A549 (cell line): Measurements from ENCODE around the gene ZNF324. TPM values are rescaled to one million over a fixed set of nuclear protein-coding genes. Genes with fewer than 3 reads are reported as not detected.
"Not testable (repeated sequence)": the region's sequence is repeated elsewhere in the genome, so short reads cannot be mapped to it uniquely, and the experiment has no call there.

Experiments
- ATAC-seq, 2 experiments: fragments of 200-7000 bp in 1 of 2; fragments of >200 bp in 1 of 2; cut with Nextera tagmentation in 1 of 2; cut with Tn5 transposase in 1 of 2; 3 replicates each; pipeline versions ENCODE4 v1.8.0 to v1.9.1; 2018 to 2020; ENCODE audit warnings: mild to moderate bottlenecking in 1 of 2, moderate library complexity in 1 of 2
- CTCF ChIA-PET: fragments of 300-600 bp; sonication (Branson Sonifier 250); formaldehyde crosslinking; extraction: SDS; loops from one replicate; lab custom pipeline; 2021; ENCODE audit warnings: antibody characterized with exemption, inconsistent platforms; lab: Yijun Ruan, JAX
- POLR2A ChIA-PET: fragments of 350-600 bp; formaldehyde crosslinking; extraction: SDS; loops from one replicate; lab custom pipeline; 2021; ENCODE audit warnings: antibody characterized with exemption, inconsistent platforms; lab: Yijun Ruan, JAX
- DNase-seq, 2 experiments: peaks; one replicate each; pipeline versions ENCODE4 v3.0.0 to v3.0.0-alpha.2; 2011 to 2016; ENCODE audit warnings: low read depth in 1 of 2, low spot score in 1 of 2
- FAIRE-seq: peaks from 2 replicates; lab custom pipeline; 2011; peaks lifted over from hg19 to GRCh38; lab: Jason Lieb, UNC
- H3K27ac ChIP-seq, 2 experiments: fragments of >200 bp; sonication (Bioruptor Twin); formaldehyde crosslinking; 3 replicates each; pipeline ENCODE4 v1.5.1; 2016 to 2017
- H3K4me1 ChIP-seq: fragments of >200 bp; sonication (Bioruptor Twin); formaldehyde crosslinking; 3 replicates; pipeline ENCODE4 v1.6.1; 2016
- H3K4me2 ChIP-seq: fragments of >200 bp; sonication (Bioruptor Twin); formaldehyde crosslinking; 3 replicates; pipeline ENCODE4 v1.6.1; 2016
- H3K4me3 ChIP-seq: fragments of >200 bp; sonication (Bioruptor Twin); formaldehyde crosslinking; 3 replicates; pipeline ENCODE4 v1.5.1; 2016
- H3K9me3 ChIP-seq: fragments of >200 bp; sonication (Bioruptor Twin); formaldehyde crosslinking; 3 replicates; pipeline ENCODE4 v1.6.1; 2016
- CTCF ChIP-seq: fragments of >200 bp; sonication (Bioruptor Twin); formaldehyde crosslinking; IDR thresholded peaks from 3 replicates; pipeline ENCODE4 v1.5.1; 2016
- E2F6 ChIP-seq: IDR thresholded peaks from 2 replicates; pipeline ENCODE4 v1.6.1; 2012; ENCODE audit warnings: low read depth, borderline replicate concordance
- FOSB ChIP-seq: fragments of 250-450 bp; sonication (Bioruptor Pico); IDR thresholded peaks from 2 replicates; pipeline ENCODE4 v1.5.0; 2020; ENCODE audit warnings: mild to moderate bottlenecking, moderate library complexity
- FOSL2 ChIP-seq, 2 experiments: fragments of 450-650 bp in 1 of 2; fragments of >200 bp in 1 of 2; sonication (Bioruptor Twin) in 1 of 2; formaldehyde crosslinking; IDR thresholded peaks; 2 replicates each; pipeline versions ENCODE4 v1.5.0 to v1.6.1; 2016 to 2020; ENCODE audit warnings: mild to moderate bottlenecking in 1 of 2, moderate library complexity in 1 of 2
- HES2 ChIP-seq: fragments of >200 bp; sonication (Bioruptor Twin); formaldehyde crosslinking; IDR thresholded peaks from 2 replicates; pipeline ENCODE4 v1.6.1; 2016
- KDM1A ChIP-seq: fragments of 200-600 bp; sonication (generic); IDR thresholded peaks from 2 replicates; pipeline ENCODE4 v1.6.1; 2016; ENCODE audit warnings: low read depth, mild to moderate bottlenecking
- MAFK ChIP-seq: fragments of 450-650 bp; IDR thresholded peaks from 2 replicates; pipeline ENCODE4 v1.6.1; 2014; ENCODE audit not compliant: partially characterized antibody
- MAZ ChIP-seq: fragments of 150-350 bp; IDR thresholded peaks from 2 replicates; pipeline ENCODE4 v1.6.1; 2014; ENCODE audit warnings: antibody characterized with exemption, low read depth, low read length, borderline replicate concordance
- MYC ChIP-seq: IDR thresholded peaks from 2 replicates; pipeline ENCODE4 v1.6.1; 2012; ENCODE audit warnings: mild to moderate bottlenecking, inconsistent platforms, low read length, improper control_type of control experiment, borderline replicate concordance
- NPAS2 ChIP-seq: fragments of 250-450 bp; sonication (Bioruptor Pico); IDR thresholded peaks from 2 replicates; pipeline ENCODE4 v1.8.0; 2022; ENCODE audit warnings: mild to moderate bottlenecking, moderate library complexity, borderline replicate concordance
- PBX3 ChIP-seq: IDR thresholded peaks from 2 replicates; pipeline ENCODE4 v1.6.1; 2012
- POLR2A ChIP-seq: IDR thresholded peaks from 2 replicates; pipeline ENCODE4 v1.6.1; 2012; ENCODE audit warnings: mild to moderate bottlenecking, low read length
- SREBF2 ChIP-seq: fragments of 450-650 bp; IDR thresholded peaks from 2 replicates; pipeline ENCODE4 v1.6.1; 2014; ENCODE audit warnings: mild to moderate bottlenecking, moderate library complexity
- ZFP36 ChIP-seq: fragments of 450-650 bp; IDR thresholded peaks from 2 replicates; pipeline ENCODE4 v1.6.1; 2014; ENCODE audit warnings: borderline replicate concordance; ENCODE audit not compliant: partially characterized antibody
- ZSCAN20 ChIP-seq: fragments of 250-450 bp; sonication (Bioruptor Pico); IDR thresholded peaks from 2 replicates; pipeline ENCODE4 v1.8.0; 2022; ENCODE audit warnings: mild to moderate bottlenecking, moderate library complexity
- WGBS: methylation state at CpG from one replicate; pipeline ENCODE4 v1.1.6; 2017; ENCODE audit errors: missing lambda C conversion rate; 5-methylcytosine and 5-hydroxymethylcytosine counted together
- polyA plus RNA-seq, 4 experiments: library from polyadenylated mRNA; depleted of rRNA in 3 of 4; stranded (reverse); fragments of >200 nt; fragmentation: RNase III in 1 of 4; extraction: RNeasy Plus Mini Kit Qiagen cat#74134 plus additional on column Dnase treatment in 1 of 4; gene quantifications; 2 replicates in 3 of 4; 3 replicates in 1 of 4; pipeline ENCODE4 v1.2.3, GENCODE V29; 2011 to 2017

Gene ZNF324
- polyA plus RNA-seq, 2 of the 4 experiments (the other 2 are of a cell fraction): 3.0 to 6.9 TPM

- no peak for DNase-seq
- Histone ChIP-seq H3K9me3 (no peaks in the 10 kb centered on the region), H3K27ac (no peak overlapping the region), H3K4me2 (no peak overlapping the region), H3K4me3 (no peak overlapping the region), H3K4me1 (no peaks in the 10 kb centered on the region)
- ChIA-PET POLR2A (no interaction called here), CTCF (interaction anchor here (0.7 to 3.3 kb wide), 2 partner anchors 15 to 59 kb away, joined by 3 to 14 read pairs; partner anchors contain the start of gene ZBTB45)
- no peak for ATAC-seq
- no peak for TF ChIP-seq FOSL2 (IDR thresholded peaks at IDR 0.05)
- peak; percentile 60; the same call in 1 of the 2 replicates for TF ChIP-seq FOSL2 (CRISPR knock-in tag; IDR thresholded peaks at IDR 0.05)
- no peak for TF ChIP-seq POLR2A
- WGBS: 52% methylated on average over 2 of the region's 2 CpGs
- no peak for FAIRE-seq
Observed at GRCh38 chr19:58460039-58460438, 6.8 kb upstream of the ZNF324 start.

- DNase-seq (peak in 1 of 2 experiments; percentile 58), ATAC-seq (peak; percentile 64 to 68)
- POLR2A ChIA-PET: interaction anchor here (0.6 to 2.2 kb wide), 3 partner anchors 9 to 104 kb away, joined by 3 to 7 read pairs (median 3); partner anchors contain the start of genes ZNF497 and ZNF584
- Histone ChIP-seq H3K9me3 (no peaks in the 10 kb centered on the region), H3K4me3 (peak overlapping the region; percentile 97)
- TF ChIP-seq ZFP36: peak; percentile 54
- TF ChIP-seq HES2: no peak
- TF ChIP-seq MAZ: no peak
- TF ChIP-seq MYC: 0 out of 2 replicates have a peak, but pooled peaks have one; percentile 21
- 0 out of 3 replicates have a peak, but pooled peaks have one; percentile 7 for TF ChIP-seq CTCF
- no peak for TF ChIP-seq E2F6
- TF ChIP-seq, all 56 proteins: peak for 3
- peak overlapping the region; percentile 52 to 82; a peak in 5 of 6 replicates for H3K27ac ChIP-seq
- peak overlapping the region; percentile 82 for H3K4me2 ChIP-seq
- peaks cover 6% of the 10 kb centered on the region; the same call in 2 of the 3 replicates for H3K4me1 ChIP-seq
- CTCF ChIA-PET: interaction anchor here (0.9 to 2.0 kb wide), 3 partner anchors 10 to 63 kb away, joined by 3 to 4 read pairs (median 3); no protein-coding TSS in a partner anchor
- WGBS: 37% methylated on average over 20 of the region's 20 CpGs
- FAIRE-seq: no peak
Observed at GRCh38 chr19:58466089-58466759, 656 bp upstream of the ZNF324 start.

GRCh38 chr19:58468216-58468839 lies 1.4 kb downstream of the ZNF324 start:
- Histone ChIP-seq H3K4me3 (no peak overlapping the region), H3K9me3 (no peaks in the 10 kb centered on the region), H3K4me2 (peak overlapping the region; percentile 91), H3K27ac (no peak overlapping the region), H3K4me1 (peaks cover 6% of the 10 kb centered on the region; the same call in 2 of the 3 replicates)
- ChIA-PET CTCF (interaction anchor here (1.3 to 2.1 kb wide), 2 partner anchors 21 to 51 kb away, joined by 3 to 15 read pairs; partner anchors contain the start of gene ZBTB45), POLR2A (no interaction called here)
- DNase-seq (no peak), ATAC-seq (no peak), FAIRE-seq (no peak)
- 44% methylated on average over 4 of the region's 5 CpGs for WGBS
- TF ChIP-seq FOSB: no peak

- H3K4me1 ChIP-seq: peaks cover 6% of the 10 kb centered on the region; the same call in 2 of the 3 replicates
- ChIA-PET CTCF (interaction anchor here (0.6 to 2.1 kb wide), 6 partner anchors 15 to 277 kb away, joined by 3 to 15 read pairs (median 3); partner anchors contain the start of genes SLC27A5 and ZBTB45), POLR2A (no interaction called here)
- H3K4me3 ChIP-seq: no peak overlapping the region
- no peaks in the 10 kb centered on the region for H3K9me3 ChIP-seq
- no peak for DNase-seq
- TF ChIP-seq PBX3 (no peak), MYC (no peak), MAFK (no peak), KDM1A (no peak), SREBF2 (no peak), NPAS2 (no peak), ZSCAN20 (CRISPR knock-in tag) (no peak)
- 92% methylated on average over 16 of the region's 17 CpGs for WGBS
- no peak for ATAC-seq
- no peak overlapping the region for H3K4me2 ChIP-seq
- no peak for FAIRE-seq
- H3K27ac ChIP-seq: no peak overlapping the region
Observed at GRCh38 chr19:58469241-58470013, 2.5 kb downstream of the ZNF324 start.

- POLR2A ChIA-PET, H3K4me3 ChIP-seq, DNase-seq, ATAC-seq, CTCF ChIA-PET, H3K4me2 ChIP-seq, H3K27ac ChIP-seq, H3K9me3 ChIP-seq: not testable (repeated sequence)
- WGBS: 95% methylated on average over 24 of the region's 53 CpGs
- H3K4me1 ChIP-seq: peaks cover 13% of the 10 kb centered on the region; the same call in 2 of the 3 replicates
- peak; percentile 18 for FAIRE-seq
Observed at GRCh38 chr19:58470837-58471543, 4.1 kb downstream of the ZNF324 start.
